Germinal center (tissue), 1 donor: Measurements from ENCODE around the gene RHBDF2.

Experiments used
- DNase-seq: peaks from one replicate; pipeline ENCODE4 v3.0.0; 2012; ENCODE audit warnings: mixed read lengths, low spot score

The RHBDF2 gene

GRCh38 chr17:76437467-76438402 lies 63.5 kb downstream of the RHBDF2 start:
- no peak for DNase-seq

- no peak for DNase-seq
Observed at GRCh38 chr17:76435751-76436150, 65.5 kb downstream of the RHBDF2 start.

- DNase-seq, result no peak
Observed at GRCh38 chr17:76434870-76435269, 66.4 kb downstream of the RHBDF2 start.

- no peak for DNase-seq
Observed at GRCh38 chr17:76433693-76434092, 67.5 kb downstream of the RHBDF2 start.

- DNase-seq, result no peak
Observed at GRCh38 chr17:76432712-76433336, 68.4 kb downstream of the RHBDF2 start.

- no peak for DNase-seq
Observed at GRCh38 chr17:76432004-76432403, 69.2 kb downstream of the RHBDF2 start.

GRCh38 chr17:76431509-76431908 lies 69.7 kb downstream of the RHBDF2 start:
- no peak for DNase-seq

GRCh38 chr17:76428511-76428910 lies 72.7 kb downstream of the RHBDF2 start:
- DNase-seq, result no peak

GRCh38 chr17:76427501-76428231 lies 73.6 kb downstream of the RHBDF2 start:
- peak; percentile 56 for DNase-seq

GRCh38 chr17:76426853-76427252 lies 74.4 kb downstream of the RHBDF2 start:
- no peak for DNase-seq

GRCh38 chr17:76422860-76423259 lies 78.4 kb downstream of the RHBDF2 start:
- DNase-seq, result no peak

GRCh38 chr17:76422406-76422805 lies 78.8 kb downstream of the RHBDF2 start:
- no peak for DNase-seq

GRCh38 chr17:76421044-76421407 lies 80.2 kb downstream of the RHBDF2 start:
- no peak for DNase-seq
